Measurements from ENCODE around the gene DCLRE1B.

Gene DCLRE1B

GRCh38 chr1:113857776-113858175, 47.4 kb upstream of the DCLRE1B start:
- H2AFZ ChIP-seq (ENCODE audit: low read length) = no peak overlapping the region
- H3K27me3 ChIP-seq (ENCODE audit: insufficient read depth, low read length, poor library complexity, severe bottlenecking) = no peaks in the 10 kb centered on the region
- no peak for TF ChIP-seq CTCF (conservative IDR thresholded peaks at IDR 0.05; ENCODE audit: low read length)
- no peak for TF ChIP-seq EZH2phosphoT487 (IDR thresholded peaks at IDR 0.05; ENCODE audit: borderline replicate concordance)
- no peaks in the 10 kb centered on the region for H3K9me3 ChIP-seq (ENCODE audit: insufficient read depth, low read depth, low read length)
- no peaks in the 10 kb centered on the region for H3K9me2 ChIP-seq (replicated peaks; ENCODE audit: low read depth, low read length)
- H3K9ac ChIP-seq (ENCODE audit: low read depth, low read length, poor library complexity, severe bottlenecking) = no peak overlapping the region
- no peaks in the 10 kb centered on the region for H3K79me2 ChIP-seq (ENCODE audit: insufficient read depth, low read length)
- no peaks in the 10 kb centered on the region for H3K4me1 ChIP-seq (ENCODE audit: insufficient read depth, low read length, poor library complexity, severe bottlenecking)
- H3K4me2 ChIP-seq (ENCODE audit: low read depth, low read length, poor library complexity, severe bottlenecking) = no peak overlapping the region
- no peaks in the 10 kb centered on the region for H3F3A ChIP-seq (ENCODE audit: low read depth)
- no peaks in the 10 kb centered on the region for H4K20me1 ChIP-seq (ENCODE audit: insufficient read depth, low read length, poor library complexity, severe bottlenecking)
- no peak overlapping the region for H3K4me3 ChIP-seq (ENCODE audit: low read length, poor library complexity, severe bottlenecking)
- peaks cover 42% of the 10 kb centered on the region for H3K36me3 ChIP-seq (ENCODE audit: insufficient read depth, low read length)

GRCh38 chr1:113858418-113858817, 46.7 kb upstream of the DCLRE1B start:
- Histone ChIP-seq H4K20me1 (ENCODE audit: insufficient read depth, low read length, poor library complexity, severe bottlenecking) (no peaks in the 10 kb centered on the region), H3K4me3 (ENCODE audit: low read length, poor library complexity, severe bottlenecking) (no peak overlapping the region), H3K9ac (ENCODE audit: low read depth, low read length, poor library complexity, severe bottlenecking) (no peak overlapping the region), H2AFZ (ENCODE audit: low read length) (no peak overlapping the region), H3K27me3 (ENCODE audit: insufficient read depth, low read length, poor library complexity, severe bottlenecking) (no peaks in the 10 kb centered on the region), H3K9me2 (replicated peaks; ENCODE audit: low read depth, low read length) (no peaks in the 10 kb centered on the region), H3F3A (ENCODE audit: low read depth) (no peaks in the 10 kb centered on the region), H3K9me3 (ENCODE audit: insufficient read depth, low read depth, low read length) (no peaks in the 10 kb centered on the region), H3K4me2 (ENCODE audit: low read depth, low read length, poor library complexity, severe bottlenecking) (no peak overlapping the region), H3K4me1 (ENCODE audit: insufficient read depth, low read length, poor library complexity, severe bottlenecking) (no peaks in the 10 kb centered on the region), H3K36me3 (ENCODE audit: insufficient read depth, low read length) (peaks cover 42% of the 10 kb centered on the region), H3K79me2 (ENCODE audit: insufficient read depth, low read length) (0 out of 2 replicates have a peak, but pooled peaks cover 2% of the 10 kb centered on the region)
- TF ChIP-seq EZH2phosphoT487 (IDR thresholded peaks at IDR 0.05; ENCODE audit: borderline replicate concordance) = no peak
- TF ChIP-seq CTCF (conservative IDR thresholded peaks at IDR 0.05; ENCODE audit: low read length) = no peak

GRCh38 chr1:113858982-113859381, 46.1 kb upstream of the DCLRE1B start:
- Histone ChIP-seq H4K20me1 (ENCODE audit: insufficient read depth, low read length, poor library complexity, severe bottlenecking) (no peaks in the 10 kb centered on the region), H3K36me3 (ENCODE audit: insufficient read depth, low read length) (peaks cover 42% of the 10 kb centered on the region), H3K27me3 (ENCODE audit: insufficient read depth, low read length, poor library complexity, severe bottlenecking) (no peaks in the 10 kb centered on the region), H3K9ac (ENCODE audit: low read depth, low read length, poor library complexity, severe bottlenecking) (no peak overlapping the region), H3F3A (ENCODE audit: low read depth) (no peaks in the 10 kb centered on the region), H3K4me1 (ENCODE audit: insufficient read depth, low read length, poor library complexity, severe bottlenecking) (no peaks in the 10 kb centered on the region), H3K4me2 (ENCODE audit: low read depth, low read length, poor library complexity, severe bottlenecking) (no peak overlapping the region), H3K4me3 (ENCODE audit: low read length, poor library complexity, severe bottlenecking) (no peak overlapping the region), H3K9me2 (replicated peaks; ENCODE audit: low read depth, low read length) (no peaks in the 10 kb centered on the region), H3K79me2 (ENCODE audit: insufficient read depth, low read length) (0 out of 2 replicates have a peak, but pooled peaks cover 5% of the 10 kb centered on the region), H3K9me3 (ENCODE audit: insufficient read depth, low read depth, low read length) (no peaks in the 10 kb centered on the region), H2AFZ (ENCODE audit: low read length) (no peak overlapping the region)
- no peak for TF ChIP-seq EZH2phosphoT487 (IDR thresholded peaks at IDR 0.05; ENCODE audit: borderline replicate concordance)
- TF ChIP-seq CTCF (conservative IDR thresholded peaks at IDR 0.05; ENCODE audit: low read length) = no peak

Data from Loucy (cell line).